Measurements from ENCODE around the gene ASGR1.

The ASGR1 gene

GRCh38 chr17:7219812-7220592 is 40.8 kb upstream of the ASGR1 start, which contains the start of the genes ACADVL and DLG4 (continued):
- TF ChIP-seq PBX3 (CRISPR knock-in tag; IDR thresholded peaks at IDR 0.05), result 0 out of 2 replicates have a peak, but pooled peaks have one; percentile 65
- TF ChIP-seq ZNF629 (tag by site-specific recombination; IDR thresholded peaks at IDR 0.05), result peak; percentile 54; the same call in 1 of the 2 replicates
- TF ChIP-seq ZNF114 (tag by site-specific recombination; IDR thresholded peaks at IDR 0.05), result no peak
- TF ChIP-seq ZNF274 (IDR thresholded peaks at IDR 0.05; ENCODE audit: low read length), result no peak
- no peak for TF ChIP-seq ZNF274 (tag by site-specific recombination; IDR thresholded peaks at IDR 0.05; ENCODE audit: borderline replicate concordance)
- TF ChIP-seq ZNF548 (tag by site-specific recombination; IDR thresholded peaks at IDR 0.05), result no peak
- TF ChIP-seq ZNF707 (tag by site-specific recombination; IDR thresholded peaks at IDR 0.05), result no peak
- TF ChIP-seq, protein P1, sequence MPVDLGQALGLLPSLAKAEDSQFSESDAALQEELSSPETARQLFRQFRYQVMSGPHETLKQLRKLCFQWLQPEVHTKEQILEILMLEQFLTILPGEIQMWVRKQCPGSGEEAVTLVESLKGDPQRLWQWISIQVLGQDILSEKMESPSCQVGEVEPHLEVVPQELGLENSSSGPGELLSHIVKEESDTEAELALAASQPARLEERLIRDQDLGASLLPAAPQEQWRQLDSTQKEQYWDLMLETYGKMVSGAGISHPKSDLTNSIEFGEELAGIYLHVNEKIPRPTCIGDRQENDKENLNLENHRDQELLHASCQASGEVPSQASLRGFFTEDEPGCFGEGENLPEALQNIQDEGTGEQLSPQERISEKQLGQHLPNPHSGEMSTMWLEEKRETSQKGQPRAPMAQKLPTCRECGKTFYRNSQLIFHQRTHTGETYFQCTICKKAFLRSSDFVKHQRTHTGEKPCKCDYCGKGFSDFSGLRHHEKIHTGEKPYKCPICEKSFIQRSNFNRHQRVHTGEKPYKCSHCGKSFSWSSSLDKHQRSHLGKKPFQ (tag by site-specific recombination; IDR thresholded peaks at IDR 0.05), result no peak
- TF ChIP-seq ZNF791 (tag by site-specific recombination; IDR thresholded peaks at IDR 0.05), result no peak
- TF ChIP-seq ZNF830 (tag by site-specific recombination; IDR thresholded peaks at IDR 0.05; ENCODE audit: low read depth), result no peak
- no peak for TF ChIP-seq ZNF621 (tag by site-specific recombination; IDR thresholded peaks at IDR 0.05)
- TF ChIP-seq, protein P2, sequence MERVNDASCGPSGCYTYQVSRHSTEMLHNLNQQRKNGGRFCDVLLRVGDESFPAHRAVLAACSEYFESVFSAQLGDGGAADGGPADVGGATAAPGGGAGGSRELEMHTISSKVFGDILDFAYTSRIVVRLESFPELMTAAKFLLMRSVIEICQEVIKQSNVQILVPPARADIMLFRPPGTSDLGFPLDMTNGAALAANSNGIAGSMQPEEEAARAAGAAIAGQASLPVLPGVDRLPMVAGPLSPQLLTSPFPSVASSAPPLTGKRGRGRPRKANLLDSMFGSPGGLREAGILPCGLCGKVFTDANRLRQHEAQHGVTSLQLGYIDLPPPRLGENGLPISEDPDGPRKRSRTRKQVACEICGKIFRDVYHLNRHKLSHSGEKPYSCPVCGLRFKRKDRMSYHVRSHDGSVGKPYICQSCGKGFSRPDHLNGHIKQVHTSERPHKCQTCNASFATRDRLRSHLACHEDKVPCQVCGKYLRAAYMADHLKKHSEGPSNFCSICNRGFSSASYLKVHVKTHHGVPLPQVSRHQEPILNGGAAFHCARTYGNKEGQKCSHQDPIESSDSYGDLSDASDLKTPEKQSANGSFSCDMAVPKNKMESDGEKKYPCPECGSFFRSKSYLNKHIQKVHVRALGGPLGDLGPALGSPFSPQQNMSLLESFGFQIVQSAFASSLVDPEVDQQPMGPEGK (tag by site-specific recombination; IDR thresholded peaks at IDR 0.05), result peak; percentile 27
- TF ChIP-seq ZNF660 (tag by site-specific recombination; IDR thresholded peaks at IDR 0.05), result 0 out of 2 replicates have a peak, but pooled peaks have one; percentile 33
- peak; percentile 68 for TF ChIP-seq ZBTB11 (tag by site-specific recombination; conservative IDR thresholded peaks at IDR 0.05; ENCODE audit: low read depth)
- no peak for TF ChIP-seq ZNF140 (tag by site-specific recombination; IDR thresholded peaks at IDR 0.05)
- peak; percentile 98 for TF ChIP-seq ZBTB17 (tag by site-specific recombination; IDR thresholded peaks at IDR 0.05)
- TF ChIP-seq, protein P3, sequence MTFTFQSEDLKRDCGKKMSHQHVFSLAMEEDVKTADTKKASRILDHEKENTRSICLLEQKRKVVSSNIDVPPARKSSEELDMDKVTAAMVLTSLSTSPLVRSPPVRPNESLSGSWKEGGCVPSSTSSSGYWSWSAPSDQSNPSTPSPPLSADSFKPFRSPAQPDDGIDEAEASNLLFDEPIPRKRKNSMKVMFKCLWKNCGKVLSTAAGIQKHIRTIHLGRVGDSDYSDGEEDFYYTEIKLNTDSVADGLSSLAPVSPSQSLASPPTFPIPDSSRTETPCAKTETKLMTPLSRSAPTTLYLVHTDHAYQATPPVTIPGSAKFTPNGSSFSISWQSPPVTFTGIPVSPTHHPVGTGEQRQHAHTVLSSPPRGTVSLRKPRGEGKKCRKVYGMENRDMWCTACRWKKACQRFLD (tag by site-specific recombination; IDR thresholded peaks at IDR 0.05), result no peak
- TF ChIP-seq GLIS2 (tag by site-specific recombination; IDR thresholded peaks at IDR 0.05), result peak; percentile 62
- TF ChIP-seq ZNF211 (tag by site-specific recombination; IDR thresholded peaks at IDR 0.05; ENCODE audit: low read depth), result no peak
- no peak for TF ChIP-seq ZNF23 (tag by site-specific recombination; IDR thresholded peaks at IDR 0.05; ENCODE audit: borderline replicate concordance)
- TF ChIP-seq YY1 (tag by site-specific recombination; IDR thresholded peaks at IDR 0.05), result peak; percentile 26; the same call in 1 of the 2 replicates
- TF ChIP-seq ZNF785 (tag by site-specific recombination; IDR thresholded peaks at IDR 0.05), result peak; percentile 66; the same call in 1 of the 2 replicates
- TF ChIP-seq SCRT1 (tag by site-specific recombination; IDR thresholded peaks at IDR 0.05; ENCODE audit: borderline replicate concordance), result no peak
- TF ChIP-seq ZNF174 (tag by site-specific recombination; IDR thresholded peaks at IDR 0.05), result no peak
- no peak for TF ChIP-seq ZBTB21 (tag by site-specific recombination; IDR thresholded peaks at IDR 0.05)
- TF ChIP-seq PRDM6 (tag by site-specific recombination; IDR thresholded peaks at IDR 0.05), result no peak
- TF ChIP-seq YY2 (tag by site-specific recombination; IDR thresholded peaks at IDR 0.05), result peak; percentile 50; the same call in 1 of the 2 replicates
- TF ChIP-seq ZNF202 (tag by site-specific recombination; IDR thresholded peaks at IDR 0.05; ENCODE audit: borderline replicate concordance), result no peak
- no peak for TF ChIP-seq ZNF560 (tag by site-specific recombination; IDR thresholded peaks at IDR 0.05; ENCODE audit: borderline replicate concordance)

Data from HEK293 (cell line).